ENCODE data around the gene HGFAC.

HGFAC gene

GRCh38 chr4:3433138-3433869 lies 8.5 kb upstream of the HGFAC start:
- no peak for FAIRE-seq
- DNase-seq (ENCODE audit: insufficient read length, low spot score) = no peak

DNA sequence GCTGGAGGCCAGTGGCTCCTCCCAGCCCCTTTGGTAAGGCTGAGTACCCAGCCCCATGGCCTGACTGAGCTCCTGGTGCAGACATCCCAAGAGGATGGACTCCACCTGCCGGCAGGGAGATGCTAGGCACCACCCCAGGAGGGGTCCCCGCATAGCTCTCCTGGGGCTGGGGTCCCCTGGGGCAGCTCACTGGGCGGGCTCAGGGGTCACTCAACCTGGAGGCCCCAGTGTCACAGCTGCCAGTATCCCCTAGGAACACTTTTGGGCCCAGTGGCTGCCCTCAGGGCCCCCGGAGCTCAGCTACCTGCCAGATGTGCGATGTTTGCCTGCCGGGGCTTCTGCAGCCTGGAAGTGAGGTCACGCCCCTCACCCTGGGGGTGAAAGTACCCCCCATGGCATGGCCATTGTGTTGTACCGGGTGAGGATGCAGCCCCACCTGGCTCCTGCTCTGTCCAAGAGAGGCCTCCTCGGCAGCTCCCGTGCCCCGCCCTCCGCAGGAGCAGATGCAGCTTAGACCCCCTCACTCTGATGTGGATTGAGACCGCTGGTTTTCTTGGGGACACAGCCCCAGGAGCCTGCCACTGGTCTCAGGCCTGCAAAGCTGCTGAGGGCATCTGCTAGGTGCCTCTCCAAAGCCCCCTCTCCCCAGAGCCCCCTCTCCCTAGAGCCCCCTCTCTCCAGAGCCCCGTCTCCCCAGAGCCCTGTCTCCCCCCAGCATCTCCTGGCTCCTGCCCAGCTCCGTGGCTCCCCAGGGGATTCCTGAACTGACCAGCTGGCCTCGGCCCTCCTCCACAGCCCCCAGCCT lies 6.7 kb upstream of the HGFAC start:
- no peak for TF ChIP-seq CTCF (IDR thresholded peaks at IDR 0.05; ENCODE audit: insufficient read depth, missing control alignments)
- DNase-seq (ENCODE audit: insufficient read length, low spot score) (no peak), FAIRE-seq (no peak)

More at GRCh38 chr4:3433138-3433869, 8.5 kb upstream of the HGFAC start:
- no peak for TF ChIP-seq CTCF (IDR thresholded peaks at IDR 0.05; ENCODE audit: insufficient read depth, missing control alignments)

- TF ChIP-seq CTCF (IDR thresholded peaks at IDR 0.05; ENCODE audit: insufficient read depth, missing control alignments) = no peak
- DNase-seq (ENCODE audit: insufficient read length, low spot score) = no peak
- FAIRE-seq = no peak
Measured at GRCh38 chr4:3435686-3435956, 6.1 kb upstream of the HGFAC start.

DNA sequence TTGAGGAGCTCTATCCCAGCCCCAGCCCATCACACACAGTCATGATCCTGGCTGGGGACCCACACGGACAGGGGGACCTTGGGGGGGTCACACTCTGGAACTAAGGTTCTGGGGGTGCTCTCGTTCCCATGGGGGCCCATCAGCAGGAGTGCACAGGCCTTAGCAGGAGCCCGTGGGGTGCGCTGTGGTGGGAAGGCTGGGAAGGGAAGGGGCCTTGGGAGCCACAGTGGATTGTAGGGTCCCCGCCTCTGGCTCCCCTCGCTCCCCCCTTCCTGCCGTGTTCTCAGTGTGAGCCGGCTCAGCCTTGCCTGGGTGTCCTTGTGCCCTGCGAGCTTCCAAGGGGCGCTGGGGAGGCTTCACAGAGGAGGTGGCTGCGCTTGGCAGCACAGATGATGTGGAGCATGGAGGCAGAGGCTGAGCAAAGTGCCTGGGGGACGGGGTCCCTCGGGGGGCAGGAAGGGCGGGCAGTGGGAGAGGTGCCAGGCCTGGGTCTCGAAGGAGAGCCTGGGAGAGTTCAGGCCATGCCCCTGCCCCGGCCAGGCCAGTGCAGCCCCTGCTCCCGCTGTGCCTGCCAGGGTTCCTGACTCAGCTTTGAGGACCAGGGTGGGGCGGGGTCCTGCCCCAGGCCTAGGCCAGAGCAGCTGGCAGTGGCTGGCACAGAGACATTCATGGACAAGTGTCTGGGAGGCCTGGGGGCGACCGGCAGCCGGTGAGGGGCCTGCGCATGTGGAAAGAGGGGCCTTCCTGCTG lies 5.5 kb upstream of the HGFAC start:
- DNase-seq (ENCODE audit: insufficient read length, low spot score) (no peak), FAIRE-seq (no peak)

DNA sequence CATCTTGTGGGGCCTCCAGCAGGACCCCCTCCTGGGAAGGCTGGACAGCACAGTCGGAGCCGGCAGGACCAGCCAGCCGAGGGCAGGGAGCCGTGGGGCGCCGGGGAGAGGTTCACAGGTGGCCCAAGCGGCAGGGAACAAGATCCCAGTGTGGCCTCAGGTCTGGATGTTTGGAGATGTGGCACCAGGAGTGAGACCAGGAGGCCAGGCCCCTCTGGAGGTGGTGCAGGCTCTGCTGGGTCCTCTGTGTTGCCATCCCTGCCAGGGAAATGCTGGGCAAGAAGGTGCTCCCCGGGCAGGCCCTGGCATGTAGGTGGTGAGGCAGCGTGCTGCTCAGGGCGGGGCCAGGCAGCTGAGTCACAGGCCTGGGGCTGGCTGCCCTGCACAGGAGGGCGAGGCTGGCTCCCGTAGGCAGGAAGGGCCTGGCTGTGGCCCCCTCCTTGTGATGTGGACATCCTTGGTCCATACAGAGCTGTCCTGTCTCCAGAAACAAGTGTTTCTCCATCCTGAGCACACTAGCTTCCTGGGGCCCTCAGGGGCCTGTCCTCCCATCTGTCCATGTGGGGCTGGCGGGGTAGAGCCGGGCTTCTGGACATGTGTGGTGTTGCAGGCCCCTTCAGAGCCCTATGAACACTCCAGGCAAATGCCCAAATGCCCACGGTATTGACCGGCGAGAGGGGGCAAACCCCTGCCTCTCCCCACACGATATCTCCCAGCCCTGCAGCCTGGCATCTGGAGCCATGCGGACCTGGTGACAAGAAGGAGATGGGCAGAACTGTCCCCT lies 4.8 kb upstream of the HGFAC start:
- FAIRE-seq (no peak), DNase-seq (ENCODE audit: insufficient read length, low spot score) (no peak)
- no peak for TF ChIP-seq CTCF (IDR thresholded peaks at IDR 0.05; ENCODE audit: insufficient read depth, missing control alignments)

More for the DNA sequence above, 5.5 kb upstream of the HGFAC start:
- no peak for TF ChIP-seq CTCF (IDR thresholded peaks at IDR 0.05; ENCODE audit: insufficient read depth, missing control alignments)

GRCh38 chr4:3437582-3437936 lies 4.2 kb upstream of the HGFAC start:
- no peak for DNase-seq (ENCODE audit: insufficient read length, low spot score)
- no peak for TF ChIP-seq CTCF (IDR thresholded peaks at IDR 0.05; ENCODE audit: insufficient read depth, missing control alignments)
- FAIRE-seq = no peak
